GM23248 (cell line): ENCODE results near the gene CD46.

ENCODE experiments used
- EZH2 ChIP-seq: fragments of 200-600 bp; sonication (generic); IDR thresholded peaks from 2 replicates; pipeline ENCODE4 v1.6.1; 2018; ENCODE audit warnings: antibody characterized with exemption, mild to moderate bottlenecking; ENCODE audit not compliant: insufficient read depth, poor library complexity, severe bottlenecking
- EZH2phosphoT487 ChIP-seq: fragments of 200-600 bp; sonication (generic); IDR thresholded peaks from 2 replicates; pipeline ENCODE4 v1.6.1; 2018; ENCODE audit warnings: antibody characterized with exemption, moderate library complexity, mild to moderate bottlenecking, low read depth; ENCODE audit not compliant: insufficient read depth

- TF ChIP-seq EZH2 (no peak), EZH2phosphoT487 (no peak)
Observed at GRCh38 chr1:207817778-207818751, 66.2 kb downstream of the CD46 start.
